ENCODE data around the gene CXCL17. TPM values are rescaled to one million over a fixed set of nuclear protein-coding genes. Genes with fewer than 3 reads are reported as not detected.

CXCL17 gene
- polyA plus RNA-seq, 1 experiment = not detected

- POLR2A ChIA-PET = interaction anchor here (0.8 kb wide), 1 partner anchor 22 kb away, joined by 4 read pairs; no protein-coding TSS in a partner anchor
- Histone ChIP-seq H3K4me3 (ENCODE audit: low read depth, low read length) (peak overlapping the region; percentile 66), H3K27ac (ENCODE audit: low read depth, low read length) (no peak overlapping the region), H3K9me3 (ENCODE audit: control insufficient read depth, insufficient read depth, low read length) (no peaks in the 10 kb centered on the region), H3K27me3 (ENCODE audit: control insufficient read depth, insufficient read depth, low read length) (no peaks in the 10 kb centered on the region)
- CTCF ChIA-PET = interaction anchor here (0.6 to 2.6 kb wide), 12 partner anchors 10 to 269 kb away, joined by 3 to 12 read pairs (median 3); partner anchors contain the start of gene POU2F2
- peak; percentile 51 for DNase-seq (ENCODE audit: low read depth, low spot score)
- TF ChIP-seq CTCF (IDR thresholded peaks at IDR 0.05; ENCODE audit: low read depth, low read length) = peak; percentile 85
These were observed 41.1 kb downstream of the CXCL17 start for GRCh38 chr19:42401365-42402303.

GRCh38 chr19:42400404-42400803 lies 42.3 kb downstream of the CXCL17 start:
- no peaks in the 10 kb centered on the region for H3K27me3 ChIP-seq (ENCODE audit: control insufficient read depth, insufficient read depth, low read length)
- POLR2A ChIA-PET = interaction anchor here (0.6 kb wide), 1 partner anchor 224 kb away, joined by 7 read pairs; no protein-coding TSS in a partner anchor
- no peak for DNase-seq (ENCODE audit: low read depth, low spot score)
- no peaks in the 10 kb centered on the region for H3K9me3 ChIP-seq (ENCODE audit: control insufficient read depth, insufficient read depth, low read length)
- no peak for TF ChIP-seq CTCF (IDR thresholded peaks at IDR 0.05; ENCODE audit: low read depth, low read length)
- no peak overlapping the region for H3K27ac ChIP-seq (ENCODE audit: low read depth, low read length)
- CTCF ChIA-PET = interaction anchor here (0.8 to 2.6 kb wide), 12 partner anchors 11 to 268 kb away, joined by 3 to 12 read pairs (median 4); partner anchors contain the start of gene POU2F2
- no peak overlapping the region for H3K4me3 ChIP-seq (ENCODE audit: low read depth, low read length)

GRCh38 chr19:42397263-42398166 lies 45.2 kb downstream of the CXCL17 start:
- no peak for DNase-seq (ENCODE audit: low read depth, low spot score)
- H3K27me3 ChIP-seq (ENCODE audit: control insufficient read depth, insufficient read depth, low read length) = peaks cover 6% of the 10 kb centered on the region
- no peak; the same call in 1 of the 2 replicates for TF ChIP-seq CTCF (IDR thresholded peaks at IDR 0.05; ENCODE audit: low read depth, low read length)
- H3K4me3 ChIP-seq (ENCODE audit: low read depth, low read length) = peak overlapping the region; percentile 81
- H3K27ac ChIP-seq (ENCODE audit: low read depth, low read length) = peak overlapping the region; percentile 78
- ChIA-PET POLR2A (interaction anchor here (1.2 to 1.3 kb wide), 2 partner anchors 26 to 142 kb away, joined by 3 to 4 read pairs; no protein-coding TSS in a partner anchor), CTCF (interaction anchor here (0.7 to 1.3 kb wide), 2 partner anchors 38 to 41 kb away, joined by 3 to 5 read pairs; no protein-coding TSS in a partner anchor)
- no peaks in the 10 kb centered on the region for H3K9me3 ChIP-seq (ENCODE audit: control insufficient read depth, insufficient read depth, low read length)

GRCh38 chr19:42396381-42397262 lies 46.1 kb downstream of the CXCL17 start:
- Histone ChIP-seq H3K27ac (ENCODE audit: low read depth, low read length) (peak overlapping the region; percentile 78), H3K4me3 (ENCODE audit: low read depth, low read length) (peak overlapping the region; percentile 81), H3K9me3 (ENCODE audit: control insufficient read depth, insufficient read depth, low read length) (no peaks in the 10 kb centered on the region), H3K27me3 (ENCODE audit: control insufficient read depth, insufficient read depth, low read length) (peaks cover 10% of the 10 kb centered on the region)
- ChIA-PET POLR2A (interaction anchor here (0.6 to 1.3 kb wide), 4 partner anchors 19 to 283 kb away, joined by 3 to 4 read pairs (median 4); no protein-coding TSS in a partner anchor), CTCF (interaction anchor here (0.6 to 1.3 kb wide), 3 partner anchors 39 to 47 kb away, joined by 3 to 5 read pairs (median 3); no protein-coding TSS in a partner anchor)
- DNase-seq (ENCODE audit: low read depth, low spot score) = peak; percentile 98
- TF ChIP-seq CTCF (IDR thresholded peaks at IDR 0.05; ENCODE audit: low read depth, low read length) = no peak

Measured in AG04450 (cell line).